Measurements from ENCODE around the gene ANO9.
"Not testable (repeated sequence)": the region's sequence is repeated elsewhere in the genome, so short reads cannot be mapped to it uniquely, and the experiment has no call there.

Gene ANO9

GRCh38 chr11:434999-435740 is 6.6 kb downstream of the ANO9 start:
- DNase-seq (ENCODE audit: low spot score); FAIRE-seq: not testable (repeated sequence)

GRCh38 chr11:434496-434895 is 7.3 kb downstream of the ANO9 start:
- no peak for FAIRE-seq
- DNase-seq (ENCODE audit: low spot score) = no peak

DNA sequence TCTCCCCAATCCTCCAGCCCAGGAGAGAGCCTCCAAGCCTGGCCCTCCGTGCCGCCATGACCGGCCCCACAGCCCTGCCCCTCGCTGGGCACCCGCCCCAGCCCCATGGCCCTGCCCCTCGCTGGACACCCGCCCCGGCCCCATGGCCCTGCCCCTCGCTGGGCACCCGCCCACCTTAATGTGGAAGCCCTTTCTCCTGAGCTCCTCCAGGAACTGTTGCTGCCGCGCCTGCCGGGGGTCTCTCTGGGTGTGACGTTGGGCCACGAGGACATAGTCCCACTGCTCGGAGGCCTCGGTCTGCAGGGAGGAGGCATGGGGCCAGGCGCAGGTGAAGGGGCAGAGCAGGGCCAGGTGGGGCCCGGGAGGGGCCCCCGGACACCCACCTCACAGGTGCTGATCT is 8.2 kb downstream of the ANO9 start:
- no peak for DNase-seq (ENCODE audit: low spot score)
- FAIRE-seq = no peak

DNA sequence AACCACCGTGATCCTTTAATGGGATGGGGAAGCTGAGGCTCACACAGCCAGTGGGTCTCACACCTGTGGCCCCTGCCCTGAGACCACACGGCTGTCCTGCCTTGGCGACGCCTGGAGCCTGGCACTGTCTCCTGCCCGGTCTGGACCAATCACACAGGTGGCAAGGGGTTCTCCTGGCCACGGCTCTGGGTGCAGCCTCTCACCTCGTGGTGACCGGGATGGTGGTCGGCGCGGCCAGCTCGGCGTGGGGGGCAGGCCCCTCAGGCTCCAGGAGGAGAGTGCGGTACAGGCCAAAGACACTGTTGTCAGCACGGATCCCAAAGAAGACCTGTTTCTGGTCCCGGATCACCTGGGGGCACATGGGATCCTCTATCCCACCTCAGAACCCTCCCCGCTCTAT is 8.7 kb downstream of the ANO9 start:
- DNase-seq (ENCODE audit: low spot score) (no peak), FAIRE-seq (no peak)

DNA sequence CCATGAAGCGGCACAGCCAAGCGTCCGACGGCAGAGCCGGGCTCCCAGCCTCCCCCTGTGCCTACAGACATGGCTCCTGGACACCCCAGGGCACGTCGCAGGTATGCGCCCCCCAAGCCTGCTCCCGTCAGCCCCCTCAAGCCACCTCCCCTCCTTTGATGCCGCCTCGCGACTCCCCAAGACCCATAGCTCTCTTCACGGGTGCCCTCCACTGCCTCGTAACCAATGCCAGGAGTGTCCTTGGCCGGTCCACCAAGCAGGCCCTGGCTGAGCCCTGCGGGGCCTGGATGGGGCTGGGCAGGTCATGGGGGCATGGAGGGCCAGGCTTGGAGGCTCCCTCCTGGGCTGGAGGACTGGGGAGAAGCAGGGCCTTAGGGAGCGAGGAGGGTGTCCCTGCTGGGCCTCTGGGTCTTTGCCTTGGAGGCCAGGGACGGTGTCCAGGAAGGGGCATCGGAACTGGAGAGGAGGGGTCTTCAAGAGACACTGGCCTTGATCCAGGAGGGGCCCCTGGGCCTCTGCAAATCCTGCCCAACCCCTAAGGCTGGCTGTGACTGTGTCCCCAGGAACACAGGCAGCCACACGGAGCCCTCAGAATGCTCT is 9.2 kb downstream of the ANO9 start:
- no peak for FAIRE-seq
- DNase-seq (ENCODE audit: low spot score) = no peak

GRCh38 chr11:431921-432320 is 9.9 kb downstream of the ANO9 start:
- FAIRE-seq = no peak
- no peak for DNase-seq (ENCODE audit: low spot score)

- FAIRE-seq = no peak
- no peak for DNase-seq (ENCODE audit: low spot score)
Measured at GRCh38 chr11:429931-430456, 11.8 kb downstream of the ANO9 start.

DNA sequence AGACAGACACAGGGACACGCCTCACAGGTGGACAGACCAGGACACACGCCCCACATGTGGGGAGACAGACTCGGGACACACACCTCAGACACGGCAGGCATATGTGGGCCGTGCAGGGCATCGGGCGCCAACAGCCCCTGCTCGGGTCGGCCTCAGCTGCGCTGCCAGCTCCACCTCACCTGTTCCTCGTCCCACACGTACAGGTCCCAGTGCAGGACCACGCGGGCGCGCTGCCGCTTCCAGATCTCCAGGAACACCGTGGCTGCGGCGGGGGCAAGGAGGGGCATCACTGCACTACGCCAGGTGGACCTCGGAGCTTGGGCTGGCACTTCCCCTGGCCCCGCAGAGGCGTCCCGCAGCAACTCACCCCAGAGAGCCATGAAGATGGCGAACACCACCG is 12.4 kb downstream of the ANO9 start:
- DNase-seq (ENCODE audit: low spot score) = no peak
- FAIRE-seq = no peak

- FAIRE-seq (no peak), DNase-seq (ENCODE audit: low spot score) (no peak)
Measured at GRCh38 chr11:428295-428694, 13.5 kb downstream of the ANO9 start.

GRCh38 chr11:426851-427250 is 15.0 kb downstream of the ANO9 start:
- no peak for FAIRE-seq
- DNase-seq (ENCODE audit: low spot score) = no peak

- DNase-seq (ENCODE audit: low spot score) (no peak), FAIRE-seq (no peak)
Measured at GRCh38 chr11:425301-425700, 16.5 kb downstream of the ANO9 start.

DNA sequence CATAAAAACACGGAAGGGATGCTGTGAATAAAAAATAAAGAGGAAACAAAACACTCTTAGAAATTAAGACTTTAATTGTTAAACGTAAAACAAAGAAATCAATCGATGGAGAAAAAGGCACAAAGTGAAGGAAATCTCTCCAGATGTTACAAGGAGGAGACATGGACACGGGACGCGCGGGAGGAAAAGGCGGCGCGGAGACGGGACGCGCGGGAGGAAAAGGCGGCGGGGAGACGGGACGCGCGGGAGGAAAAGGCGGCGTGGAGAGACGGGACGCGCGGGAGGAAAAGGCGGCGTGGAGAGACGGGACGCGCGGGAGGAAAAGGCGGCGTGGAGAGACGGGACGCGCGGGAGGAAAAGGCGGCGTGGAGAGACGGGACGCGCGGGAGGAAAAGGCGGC is 17.0 kb downstream of the ANO9 start:
- FAIRE-seq; DNase-seq (ENCODE audit: low spot score): not testable (repeated sequence)

GRCh38 chr11:424232-424631 is 17.6 kb downstream of the ANO9 start:
- FAIRE-seq (no peak), DNase-seq (ENCODE audit: low spot score) (no peak)

DNA sequence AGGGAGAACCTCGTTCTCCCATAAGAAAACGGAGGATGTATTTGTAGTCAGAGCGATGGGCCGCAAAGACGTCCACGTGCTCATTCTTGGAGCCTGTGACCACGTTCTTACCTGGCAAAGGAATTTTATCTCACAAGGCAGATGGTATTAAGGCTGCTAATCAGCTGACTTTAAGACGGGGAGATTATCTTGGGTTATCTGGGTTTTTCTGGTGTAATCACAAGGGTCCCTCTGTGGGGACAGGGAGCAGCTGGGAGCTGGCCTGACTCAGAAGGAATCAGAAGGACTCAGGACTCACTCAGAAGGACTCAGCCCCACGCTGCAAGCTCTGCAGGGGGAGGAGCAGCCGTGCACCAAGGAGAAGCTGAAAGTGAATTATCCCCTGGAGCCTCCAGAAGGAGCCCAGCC is 19.6 kb downstream of the ANO9 start:
- DNase-seq (ENCODE audit: low spot score) (no peak), FAIRE-seq (no peak)

GRCh38 chr11:420911-421321 is 20.9 kb downstream of the ANO9 start:
- no peak for DNase-seq (ENCODE audit: low spot score)
- no peak for FAIRE-seq

DNA sequence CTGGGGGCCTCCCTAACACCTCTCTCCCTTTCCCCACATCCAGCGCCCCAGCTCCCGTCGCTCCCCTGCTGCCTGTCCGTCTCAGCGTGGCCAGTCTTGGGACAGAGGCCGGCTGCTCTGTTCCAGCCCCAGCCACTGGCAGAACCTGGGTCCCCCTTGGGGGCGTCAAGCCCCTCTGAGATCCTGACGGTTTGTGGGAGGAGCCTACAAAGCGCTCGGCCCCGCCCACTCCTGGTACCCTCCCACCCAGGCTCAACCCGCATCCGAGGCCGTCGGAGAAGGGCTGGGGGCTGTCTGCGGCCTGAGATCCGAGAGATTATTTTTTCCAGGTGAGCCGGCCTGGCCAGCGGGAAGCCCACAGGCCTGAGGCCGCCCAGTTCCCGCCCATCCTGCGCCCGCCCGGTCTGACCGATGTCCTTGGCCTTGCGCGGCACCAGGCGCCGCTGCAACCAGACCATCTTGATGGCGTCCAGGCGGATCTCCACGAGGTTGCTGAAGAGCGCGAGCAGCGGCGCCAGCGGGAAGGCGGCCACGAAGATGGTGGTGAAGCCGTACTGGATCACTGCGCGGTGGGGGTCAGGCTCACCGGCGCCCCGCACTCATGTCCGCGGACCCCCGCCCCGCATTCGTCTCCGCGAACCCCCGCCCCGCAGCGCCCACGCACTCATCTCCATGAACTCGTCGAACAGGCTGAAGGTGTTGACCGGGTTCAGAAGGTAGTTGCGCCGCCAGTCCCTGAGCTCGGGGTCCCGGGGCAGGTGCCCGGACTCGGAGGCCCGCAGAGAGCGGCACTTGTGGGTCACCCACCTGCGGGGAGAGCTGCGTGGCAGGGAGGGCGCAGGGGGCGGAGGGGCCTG is 21.5 kb downstream of the ANO9 start:
- no peak for DNase-seq (ENCODE audit: low spot score)
- FAIRE-seq = no peak

DNA sequence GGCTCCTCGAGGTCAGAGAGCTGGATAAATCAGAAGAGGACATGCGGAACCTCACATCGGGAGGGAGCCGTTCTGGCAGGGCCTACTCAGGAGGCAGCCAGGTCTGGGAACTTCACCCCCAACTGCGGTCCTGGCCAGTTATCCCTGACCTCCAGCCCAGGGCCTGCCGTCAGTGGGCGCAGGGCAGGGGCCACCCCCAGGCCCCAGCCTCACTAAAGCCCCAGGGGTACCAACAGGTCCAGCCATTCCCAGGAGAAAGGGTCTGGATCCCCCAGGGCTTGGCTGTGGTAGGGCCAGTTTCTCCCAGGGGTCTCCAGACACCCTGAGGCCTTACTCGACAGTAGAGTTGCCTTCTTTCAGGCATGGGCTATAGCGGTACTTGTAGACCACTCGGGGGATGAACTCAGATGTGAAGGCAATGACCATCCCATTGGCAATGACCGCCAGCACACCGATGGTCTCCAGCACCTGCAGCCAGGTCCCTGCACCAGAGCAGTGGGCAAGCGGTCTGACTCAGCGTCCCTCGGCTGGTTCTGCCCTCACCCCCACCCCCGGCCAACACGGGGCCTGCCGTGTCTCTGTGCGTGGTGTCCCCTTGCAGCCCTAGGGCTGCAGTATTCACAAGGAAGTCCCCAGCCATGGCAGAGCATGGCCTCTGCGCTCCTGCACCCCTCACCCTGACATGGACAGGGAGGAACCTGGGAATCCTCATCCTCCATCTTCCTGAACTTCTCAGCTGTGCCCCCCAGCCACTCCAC is 22.4 kb downstream of the ANO9 start:
- FAIRE-seq (no peak), DNase-seq (ENCODE audit: low spot score) (no peak)

DNA sequence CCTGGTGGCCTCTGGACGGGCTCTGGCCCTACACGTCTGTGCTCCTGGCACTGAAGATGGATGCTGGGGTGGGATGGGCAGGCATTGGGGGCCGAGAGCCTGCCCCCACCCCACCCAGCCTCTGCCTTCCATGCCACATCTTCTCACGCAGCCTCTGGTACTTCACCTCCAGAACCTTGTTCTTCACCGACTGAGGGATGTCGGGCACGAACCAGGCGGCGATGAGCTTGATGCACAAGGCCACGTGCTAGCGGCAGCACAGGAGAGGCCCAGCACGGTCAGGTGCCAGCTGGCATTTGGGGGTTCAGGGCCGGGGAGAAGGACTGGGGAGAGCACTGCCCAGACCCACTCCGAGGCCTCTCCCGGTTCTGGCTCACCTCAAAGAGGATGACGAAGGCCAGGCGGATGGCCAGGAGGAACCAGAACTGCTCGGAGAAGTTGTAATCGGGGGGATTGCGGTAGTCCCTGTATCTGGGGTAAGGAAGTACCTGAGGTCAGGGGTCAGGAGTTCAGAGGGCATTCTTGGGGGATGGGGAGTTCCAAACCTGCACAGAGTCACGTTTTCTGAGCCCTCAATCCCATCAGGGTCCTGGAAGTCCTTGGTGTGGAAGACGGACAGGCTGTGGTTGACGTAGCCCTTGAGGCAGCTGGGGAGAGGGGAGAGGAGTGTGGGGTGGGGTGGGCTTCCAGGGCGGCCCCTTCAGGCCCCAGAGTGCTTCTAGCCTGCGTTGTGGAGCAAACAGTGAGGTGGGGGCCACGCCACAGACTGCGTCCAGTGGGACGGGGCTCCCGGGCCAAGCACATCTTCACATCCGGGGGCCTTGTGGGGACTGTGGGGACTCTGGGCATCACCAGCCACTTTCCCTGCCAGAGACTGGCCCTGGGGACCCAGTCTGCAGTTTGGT is 23.2 kb downstream of the ANO9 start:
- FAIRE-seq = no peak
- no peak for DNase-seq (ENCODE audit: low spot score)

GRCh38 chr11:417652-418342 is 24.0 kb downstream of the ANO9 start:
- no peak for DNase-seq (ENCODE audit: low spot score)
- FAIRE-seq = no peak
